ENCODE results near the gene ETF1.

ETF1 gene

GRCh38 chr5:138491669-138492559, 51.1 kb downstream of the ETF1 start:
- TF ChIP-seq CREB1 (IDR thresholded peaks at IDR 0.05; ENCODE audit: low read depth) (no peak), TCF12 (IDR thresholded peaks at IDR 0.05; ENCODE audit: low read depth) (no peak), TEAD4 (IDR thresholded peaks at IDR 0.05) (no peak), CEBPB (IDR thresholded peaks at IDR 0.05) (no peak), MAX (IDR thresholded peaks at IDR 0.05) (peak; percentile 82), NFIC (IDR thresholded peaks at IDR 0.05) (peak; percentile 73; the same call in 1 of the 2 replicates), YY1 (IDR thresholded peaks at IDR 0.05; ENCODE audit: low read depth) (no peak), TAF1 (IDR thresholded peaks at IDR 0.05; ENCODE audit: low read depth) (no peak), EGR1 (IDR thresholded peaks at IDR 0.05) (peak; percentile 70), ZBTB7A (IDR thresholded peaks at IDR 0.05; ENCODE audit: low read depth) (peak; percentile 75)

- TF ChIP-seq RAD21 (IDR thresholded peaks at IDR 0.05; ENCODE audit: low read depth): no peak
- no peak for TF ChIP-seq EGR1 (IDR thresholded peaks at IDR 0.05)
- no peak for TF ChIP-seq MAX (IDR thresholded peaks at IDR 0.05)
- no peak for TF ChIP-seq FOXM1 (IDR thresholded peaks at IDR 0.05; ENCODE audit: borderline replicate concordance, low read depth)
- TF ChIP-seq TEAD4 (IDR thresholded peaks at IDR 0.05): no peak
- TF ChIP-seq CREB1 (IDR thresholded peaks at IDR 0.05; ENCODE audit: low read depth): no peak
- no peak for TF ChIP-seq TCF12 (IDR thresholded peaks at IDR 0.05; ENCODE audit: low read depth)
- no peak for TF ChIP-seq TAF1 (IDR thresholded peaks at IDR 0.05; ENCODE audit: low read depth)
- TF ChIP-seq YY1 (IDR thresholded peaks at IDR 0.05; ENCODE audit: low read depth): no peak
- no peak for TF ChIP-seq ZBTB7A (IDR thresholded peaks at IDR 0.05; ENCODE audit: low read depth)
- TF ChIP-seq REST (IDR thresholded peaks at IDR 0.05; ENCODE audit: low read depth): no peak
- no peak for TF ChIP-seq EP300 (IDR thresholded peaks at IDR 0.05; ENCODE audit: borderline replicate concordance)
- no peak for TF ChIP-seq USF1 (IDR thresholded peaks at IDR 0.05)
- TF ChIP-seq CEBPB (IDR thresholded peaks at IDR 0.05): no peak
- TF ChIP-seq NFIC (IDR thresholded peaks at IDR 0.05): no peak
These were observed 51.8 kb downstream of the ETF1 start for GRCh38 chr5:138491284-138491648.

- TF ChIP-seq EP300 (IDR thresholded peaks at IDR 0.05; ENCODE audit: borderline replicate concordance): no peak
- no peak for TF ChIP-seq EGR1 (IDR thresholded peaks at IDR 0.05)
- TF ChIP-seq RAD21 (IDR thresholded peaks at IDR 0.05; ENCODE audit: low read depth): no peak
- TF ChIP-seq FOXM1 (IDR thresholded peaks at IDR 0.05; ENCODE audit: borderline replicate concordance, low read depth): no peak
- TF ChIP-seq USF1 (IDR thresholded peaks at IDR 0.05): no peak
These were observed 52.3 kb downstream of the ETF1 start for GRCh38 chr5:138490648-138491283.

- TF ChIP-seq EP300 (IDR thresholded peaks at IDR 0.05; ENCODE audit: borderline replicate concordance) (no peak), TCF12 (IDR thresholded peaks at IDR 0.05; ENCODE audit: low read depth) (no peak), TAF1 (IDR thresholded peaks at IDR 0.05; ENCODE audit: low read depth) (no peak), EGR1 (IDR thresholded peaks at IDR 0.05) (no peak), YY1 (IDR thresholded peaks at IDR 0.05; ENCODE audit: low read depth) (no peak), ZBTB7A (IDR thresholded peaks at IDR 0.05; ENCODE audit: low read depth) (no peak), REST (IDR thresholded peaks at IDR 0.05; ENCODE audit: low read depth) (no peak), MAX (IDR thresholded peaks at IDR 0.05) (no peak), FOXM1 (IDR thresholded peaks at IDR 0.05; ENCODE audit: borderline replicate concordance, low read depth) (no peak), RAD21 (IDR thresholded peaks at IDR 0.05; ENCODE audit: low read depth) (no peak), NFIC (IDR thresholded peaks at IDR 0.05) (no peak), CREB1 (IDR thresholded peaks at IDR 0.05; ENCODE audit: low read depth) (no peak), CEBPB (IDR thresholded peaks at IDR 0.05) (no peak), TEAD4 (IDR thresholded peaks at IDR 0.05) (no peak), USF1 (IDR thresholded peaks at IDR 0.05) (no peak)
These were observed 53.4 kb downstream of the ETF1 start for GRCh38 chr5:138489683-138490061.
